HG02763 (cell line): ENCODE measurements around the gene MFSD6.
"Not testable (repeated sequence)": the region's sequence is repeated elsewhere in the genome, so short reads cannot be mapped to it uniquely, and the experiment has no call there.

Experiments used
- ATAC-seq: cut with Tn5 transposase; IDR thresholded peaks from one replicate; pipeline ENCODE4 v1.9.1; 2021; ENCODE audit warnings: mild to moderate bottlenecking, moderate library complexity; ENCODE audit not compliant: unreplicated experiment

MFSD6 gene

GRCh38 chr2:190407662-190408537, at the start of gene MFSD6:
Gene MFSD6, plus strand, starts transcription at chr2:190408355. Its CDS starts 27,675 bp downstream, at chr2:190436030.
- peak; percentile 56 for ATAC-seq

- not testable (repeated sequence) for ATAC-seq
Observed at GRCh38 chr2:190358655-190359448, 49.3 kb upstream of the MFSD6 start.

- no peak for ATAC-seq
Observed at GRCh38 chr2:190360561-190360960, 47.6 kb upstream of the MFSD6 start.

- no peak for ATAC-seq
Observed at GRCh38 chr2:190360965-190361364, 47.2 kb upstream of the MFSD6 start.

- no peak for ATAC-seq
Observed at GRCh38 chr2:190361572-190361971, 46.6 kb upstream of the MFSD6 start.

GRCh38 chr2:190362894-190363293, 45.3 kb upstream of the MFSD6 start:
- no peak for ATAC-seq

- ATAC-seq, result no peak
Observed at GRCh38 chr2:190365499-190366204, 42.5 kb upstream of the MFSD6 start.

- ATAC-seq, result no peak
Observed at GRCh38 chr2:190366248-190366753, 41.9 kb upstream of the MFSD6 start.

GRCh38 chr2:190367091-190367490, 41.1 kb upstream of the MFSD6 start:
- no peak for ATAC-seq

GRCh38 chr2:190369635-190370034, 38.5 kb upstream of the MFSD6 start:
- ATAC-seq, result no peak

- ATAC-seq, result no peak
Observed at GRCh38 chr2:190376083-190376482, 32.1 kb upstream of the MFSD6 start.

GRCh38 chr2:190376591-190377245, 31.4 kb upstream of the MFSD6 start:
- no peak for ATAC-seq

GRCh38 chr2:190378880-190379237, 29.3 kb upstream of the MFSD6 start:
- ATAC-seq, result no peak

GRCh38 chr2:190379249-190379964, 28.7 kb upstream of the MFSD6 start:
- no peak for ATAC-seq

GRCh38 chr2:190380962-190381412, 27.2 kb upstream of the MFSD6 start:
- ATAC-seq, result no peak

GRCh38 chr2:190382851-190383250, 25.3 kb upstream of the MFSD6 start:
- ATAC-seq, result peak; percentile 78

- ATAC-seq, result no peak
Observed at GRCh38 chr2:190387422-190387821, 20.7 kb upstream of the MFSD6 start.

- ATAC-seq, result no peak
Observed at GRCh38 chr2:190396271-190396670, 11.9 kb upstream of the MFSD6 start.

GRCh38 chr2:190402986-190403603, 5.1 kb upstream of the MFSD6 start:
- ATAC-seq, result no peak
